K562 (cell line): ENCODE measurements around the gene ADAMTS20. TPM values are rescaled to one million over a fixed set of nuclear protein-coding genes. Genes with fewer than 3 reads are reported as not detected.

Experiments
- ATAC-seq: fragments of 200-7000 bp; cut with Tn5 transposase; 3 replicates; pipeline ENCODE4 v1.9.1; 2020; ENCODE audit warnings: moderate library complexity
- BruUV-seq: library from RNA; stranded (reverse); fragments of 400-500 nt; replicated peaks from 2 replicates; lab custom pipeline; 2021; lab: Mats Ljungman, UMichigan
- CTCF ChIA-PET: fragments of 300-600 bp; formaldehyde crosslinking; extraction: SDS; loops from one replicate; lab custom pipeline; 2021; ENCODE audit warnings: low intra/inter-chr PET ratio; lab: Yijun Ruan, JAX
- POLR2A ChIA-PET: fragments of 300-600, 350-650 bp; sonication (Branson Sonifier 250); formaldehyde crosslinking; extraction: SDS; loops from one replicate; lab custom pipeline; 2021; ENCODE audit warnings: antibody characterized with exemption, inconsistent platforms; lab: Yijun Ruan, JAX
- DNase-seq, 4 experiments: peaks; one replicate each; pipeline versions ENCODE4 v3.0.0 to v3.0.0-alpha.2; 2011 to 2018; ENCODE audit warnings: low spot score in 3 of 4, mixed read lengths in 3 of 4; ENCODE audit errors: extremely low read depth in 1 of 4
- FAIRE-seq: peaks from 2 replicates; lab custom pipeline; 2011; peaks lifted over from hg19 to GRCh38; lab: Jason Lieb, UNC
- H2AFZ ChIP-seq: 2 replicates; pipeline ENCODE4 v1.6.0; 2011; ENCODE audit warnings: low read depth, low read length, control low read depth, inconsistent platforms
- H3K27ac ChIP-seq: fragments of 200-600 bp; 3 replicates; pipeline ENCODE4 v1.8.0; 2011; ENCODE audit warnings: low read depth, mild to moderate bottlenecking, control low read depth, inconsistent platforms, low read length, moderate library complexity, mixed read lengths; ENCODE audit errors: extremely low read depth
- H3K27me3 ChIP-seq, 2 experiments: fragments of 300-600 bp in 1 of 2; 2 replicates in 1 of 2; 3 replicates in 1 of 2; pipeline versions ENCODE4 v1.6.0 to v1.8.0; 2011; ENCODE audit warnings: inconsistent platforms in 2 of 2, low read length in 2 of 2, mild to moderate bottlenecking in 1 of 2, mixed read lengths in 1 of 2, moderate library complexity in 1 of 2; ENCODE audit not compliant: control insufficient read depth in 2 of 2, insufficient read depth in 2 of 2
- H3K36me3 ChIP-seq: fragments of 300-600 bp; 3 replicates; pipeline ENCODE4 v1.8.0; 2011; ENCODE audit warnings: mild to moderate bottlenecking, low read length, inconsistent platforms; ENCODE audit not compliant: control insufficient read depth, insufficient read depth
- H3K4me1 ChIP-seq, 2 experiments: fragments of 200-600 bp in 1 of 2; replicated peaks in 1 of 2; 2 replicates in 1 of 2; 3 replicates in 1 of 2; pipeline versions ENCODE4 v1.5.1 to v1.8.0; 2011; ENCODE audit warnings: inconsistent platforms in 2 of 2, low read length in 2 of 2, mild to moderate bottlenecking in 1 of 2, mixed read lengths in 1 of 2, moderate library complexity in 1 of 2; ENCODE audit not compliant: control insufficient read depth in 2 of 2, insufficient read depth in 2 of 2
- H3K4me2 ChIP-seq: 2 replicates; pipeline ENCODE4 v1.6.1; 2011; ENCODE audit warnings: low read length, control low read depth, inconsistent platforms, mixed read lengths; ENCODE audit not compliant: insufficient read depth
- H3K4me3 ChIP-seq: fragments of 200-600 bp; sonication (generic), shearing (Covaris generic); 2 replicates; pipeline ENCODE4 v1.5.1; 2016; ENCODE audit warnings: control low read depth, inconsistent platforms
- H3K79me2 ChIP-seq: fragments of 200-600 bp; 3 replicates; pipeline ENCODE4 v1.8.0; 2011; ENCODE audit warnings: low read length, inconsistent platforms; ENCODE audit not compliant: control insufficient read depth, insufficient read depth
- H3K9ac ChIP-seq, 2 experiments: 2 replicates each; pipeline versions ENCODE4 v1.6.0 to v1.6.1; 2011; ENCODE audit warnings: low read depth in 2 of 2, low read length in 2 of 2, control low read depth in 1 of 2, inconsistent platforms in 1 of 2, mild to moderate bottlenecking in 1 of 2, mixed read lengths in 1 of 2; ENCODE audit not compliant: insufficient read depth in 1 of 2
- H3K9me1 ChIP-seq: one replicate; pipeline ENCODE4 v1.6.0; 2011; ENCODE audit warnings: inconsistent platforms, mild to moderate bottlenecking, low read length, moderate library complexity; ENCODE audit not compliant: control insufficient read depth, insufficient read depth
- H3K9me3 ChIP-seq: replicated peaks from 2 replicates; pipeline ENCODE4 v1.5.1; 2011; ENCODE audit warnings: low read depth, low read length, inconsistent platforms; ENCODE audit not compliant: control insufficient read depth, insufficient read depth
- H4K20me1 ChIP-seq: replicated peaks from 2 replicates; pipeline ENCODE4 v1.6.1; 2011; ENCODE audit warnings: low read length, inconsistent platforms, mixed read lengths; ENCODE audit not compliant: control insufficient read depth, insufficient read depth
- ZMIZ1 ChIP-seq, 2 experiments: fragments of 150-350 bp in 1 of 2; IDR thresholded peaks; 2 replicates each; pipeline ENCODE4 v1.6.1; 2012 to 2016; ENCODE audit warnings: low read depth in 2 of 2, low read length in 2 of 2, mild to moderate bottlenecking in 1 of 2, moderate library complexity in 1 of 2
- WGBS: fragments of 100-300 bp; shearing (Covaris generic); methylation state at CpG from one replicate; pipeline ENCODE4 v1.1.6; 2016; ENCODE audit warnings: low coverage, mixed read lengths; ENCODE audit not compliant: insufficient coverage; ENCODE audit errors: missing lambda C conversion rate; 5-methylcytosine and 5-hydroxymethylcytosine counted together
- in situ Hi-C: fragments of 300-500 bp; cut with MboI; formaldehyde crosslinking; loops from 4 replicates; pipeline ENCODE4 v1.15.0; 2018; ENCODE audit warnings: inconsistent platforms, mixed read lengths
- intact Hi-C: fragments of 100-400 bp; cut with micrococcal nuclease; formaldehyde crosslinking; loops from 2 replicates; pipeline ENCODE4 v1.14.2; 2022
- polyA plus RNA-seq, 8 experiments: library from polyadenylated mRNA; depleted of rRNA in 4 of 8; stranded (reverse) in 5 of 8; unstranded in 3 of 8; fragments of >200 nt; fragmentation: Nextera tagmentation in 2 of 8; fragmentation: Illumina TruSeq in 1 of 8; extraction: Ambion mirVana in 2 of 8; extraction: Trizol in 1 of 8; gene quantifications; 2 replicates each; pipeline versions ENCODE4 v1.2.1 to v1.2.3, GENCODE V29; 2011 to 2014; ENCODE audit warnings: inconsistent platforms in 1 of 8, missing spikeins in 1 of 8
- total RNA-seq, 7 experiments: library from RNA; depleted of rRNA in 6 of 7; stranded (reverse); fragments of >200 nt in 6 of 7; fragmentation: Illumina TruSeq in 2 of 7; extraction: Trizol in 2 of 7; gene quantifications; 2 replicates each; pipeline versions ENCODE4 v1.2.1 to v1.2.3, GENCODE V29; 2011 to 2021; ENCODE audit warnings: low replicate concordance in 1 of 7

Gene ADAMTS20
- total and polyA plus RNA-seq, 9 of the 15 experiments (the other 6 are each of a cell fraction or from before 2014, with no cell fraction given), result 0.01 to 0.84 (median 0.07) TPM; not detected in 2

DNA sequence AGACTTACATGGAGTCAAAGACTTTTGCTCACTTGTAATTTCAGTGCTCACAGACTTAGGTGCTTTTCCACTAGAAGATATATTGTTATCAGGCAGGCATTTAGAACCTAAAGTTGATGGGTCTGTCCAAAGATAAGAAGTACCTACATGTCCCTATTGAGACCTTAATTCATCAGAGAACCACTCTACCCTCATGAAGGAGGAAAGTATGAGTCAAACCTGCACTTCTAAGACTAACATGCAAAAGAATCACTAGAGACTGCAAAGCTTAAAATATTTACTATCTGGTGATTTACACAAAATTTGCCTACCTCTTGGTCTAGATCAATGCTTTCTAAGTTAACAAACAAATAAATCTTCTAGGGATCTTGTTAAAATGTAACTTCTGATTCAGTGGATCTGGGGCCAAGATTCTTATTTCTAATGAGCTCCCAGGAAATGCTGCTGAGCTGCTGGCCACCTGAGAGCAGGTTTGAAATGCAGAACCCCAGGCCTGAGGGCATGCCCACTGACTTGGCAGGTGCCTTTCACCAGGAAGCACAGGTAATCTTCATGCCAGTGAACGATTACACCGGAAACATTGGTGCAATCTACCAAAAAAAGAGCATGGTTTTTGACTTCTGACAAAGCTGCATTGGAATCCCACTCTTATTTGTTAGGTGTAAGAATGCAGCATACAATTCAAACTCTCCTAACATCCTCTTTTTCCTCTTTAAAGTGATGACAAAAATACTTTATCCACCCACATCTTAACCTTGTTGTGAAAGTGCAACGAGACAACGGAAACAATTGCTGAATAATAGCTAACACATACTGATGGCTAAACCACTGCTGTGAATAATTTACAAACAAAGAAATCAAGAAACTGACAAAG lies 214.2 kb downstream of the ADAMTS20 start:
- ATAC-seq (no peak), DNase-seq (no peak), FAIRE-seq (no peak)
- Histone ChIP-seq H3K4me2 (no peak overlapping the region), H2AFZ (no peak overlapping the region), H3K79me2 (no peaks in the 10 kb centered on the region), H3K9me3 (no peaks in the 10 kb centered on the region), H3K4me1 (no peaks in the 10 kb centered on the region), H3K36me3 (no peaks in the 10 kb centered on the region), H3K4me3 (no peak overlapping the region), H3K9me1 (no peaks in the 10 kb centered on the region), H3K27ac (no peak overlapping the region), H3K9ac (no peak overlapping the region), H4K20me1 (no peaks in the 10 kb centered on the region), H3K27me3 (no peaks in the 10 kb centered on the region)
- ChIA-PET POLR2A (no interaction called here), CTCF (no interaction called here)
- 2% methylated on average over 4 of the region's 4 CpGs for WGBS
- TF ChIP-seq ZMIZ1 (IDR thresholded peaks at IDR 0.05; ENCODE audit: low read depth in 2 of 2, low read length in 2 of 2), result no peak
- no TSS peak for BruUV-seq
- in situ Hi-C loops (no loop called here), intact Hi-C loops (no loop called here)
